Esophagus muscularis mucosa (tissue), 4 donors: ENCODE results near the gene HCST. TPM values are rescaled to one million over a fixed set of nuclear protein-coding genes. Genes with fewer than 3 reads are reported as not detected.

Experiments used
- DNase-seq: peaks from one replicate; pipeline ENCODE4 v3.0.0-alpha.2; 2017; ENCODE audit errors: extremely low spot score
- H3K27ac ChIP-seq, 4 donors: fragments of 200-600 bp; sonication (generic); replicated peaks in 1 of 4; 1 replicate in 3 of 4; 2 replicates in 1 of 4; pipeline ENCODE4 v1.5.1; 2016 to 2019; ENCODE audit warnings: mild to moderate bottlenecking in 1 of 4
- H3K27me3 ChIP-seq, 4 donors: fragments of 200-600 bp; sonication (generic); one replicate each; pipeline versions ENCODE4 v1.5.1 to v1.6.0; 2016 to 2019
- H3K36me3 ChIP-seq, 4 donors: fragments of 200-600 bp; sonication (generic); one replicate each; pipeline ENCODE4 v1.5.1; 2016 to 2019
- H3K4me1 ChIP-seq, 4 donors: fragments of 200-600 bp; sonication (generic); one replicate each; pipeline ENCODE4 v1.5.1; 2016 to 2019
- H3K4me3 ChIP-seq, 4 donors: fragments of 200-600 bp; sonication (generic); 1 replicate in 2 of 4; 2 replicates in 2 of 4; pipeline ENCODE4 v1.5.1; 2016 to 2019; ENCODE audit warnings: mild to moderate bottlenecking in 4 of 4, moderate library complexity in 1 of 4
- H3K9me3 ChIP-seq, 4 donors: fragments of 200-600 bp; sonication (generic); 1 replicate in 3 of 4; 2 replicates in 1 of 4; pipeline ENCODE4 v1.5.1; 2016 to 2019
- EP300 ChIP-seq: sonication (generic); formaldehyde crosslinking; IDR thresholded peaks from one replicate; pipeline ENCODE4 v1.6.1; 2017; ENCODE audit warnings: antibody characterized with exemption
- POLR2A ChIP-seq: fragments of 450-650 bp; IDR thresholded peaks from one replicate; pipeline ENCODE4 v1.6.1; 2017; ENCODE audit warnings: antibody characterized with exemption, moderate library complexity, mild to moderate bottlenecking, low read depth
- POLR2AphosphoS5 ChIP-seq, 2 donors: sonication (generic); formaldehyde crosslinking; IDR thresholded peaks; one replicate each; pipeline ENCODE4 v1.6.1; 2017; ENCODE audit warnings: antibody characterized with exemption in 2 of 2
- WGBS: methylation state at CpG from one replicate; pipeline ENCODE4 v1.1.5; 2018; 5-methylcytosine and 5-hydroxymethylcytosine counted together
- intact Hi-C: fragments of 100-400 bp; cut with DNase I; formaldehyde crosslinking; loops from one replicate; pipeline ENCODE4 v1.15.1; 2023
- total RNA-seq, 4 donors: library from RNA; depleted of rRNA; stranded (reverse); fragments of >200 nt; gene quantifications; one replicate each; pipeline versions ENCODE4 v1.1.0 to v1.2.1, GENCODE V29; 2016
- TF ChIP-seq, protein P1 (sequence below), 3 experiments: fragments of 200-600 bp in 2 of 3; fragments of 450-650 bp in 1 of 3; sonication (generic) in 2 of 3; IDR thresholded peaks; one replicate each; pipeline ENCODE4 v1.5.1; 2017 to 2019; ENCODE audit warnings: antibody characterized with exemption in 3 of 3, mild to moderate bottlenecking in 2 of 3, moderate library complexity in 1 of 3

The HCST gene
- total RNA-seq, 4 donors from 2014 or later = 3.7 to 14.6 TPM; not detected in 2

DNA sequence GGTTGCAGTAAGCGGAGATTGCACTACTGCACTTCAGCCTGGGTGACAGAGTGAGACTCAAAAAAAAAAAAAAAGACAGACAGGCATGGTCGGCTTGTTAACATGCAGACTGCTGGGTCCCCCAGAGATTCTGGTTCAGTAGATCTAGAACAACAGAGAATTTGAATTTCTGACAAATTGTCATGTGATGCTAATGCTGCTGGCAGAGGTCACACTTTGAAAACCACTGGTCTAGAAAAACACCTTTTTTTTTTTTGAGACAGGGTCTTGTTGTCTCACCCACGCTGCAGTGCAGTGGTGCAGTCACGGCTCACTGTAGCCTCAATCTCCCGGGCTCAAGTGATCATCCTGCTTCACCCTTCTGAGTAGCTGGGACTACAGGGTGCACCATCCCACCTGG lies 26.2 kb downstream of the HCST start:
- Histone ChIP-seq H3K36me3 (no peaks in the 10 kb centered on the region), H3K4me1 (peaks cover 4 to 15% (median 11%) of the 10 kb centered on the region in 4 donors), H3K9me3 (peaks cover 0 to 5% (median 0%) of the 10 kb centered on the region in 4 donors), H3K4me3 (no peak overlapping the region), H3K27ac (no peak overlapping the region), H3K27me3 (peaks cover 0 to 7% (median 0%) of the 10 kb centered on the region in 4 donors)
- 89% methylated on average over 5 of the region's 5 CpGs for WGBS
- DNase-seq = no peak
- intact Hi-C loops = loop anchor here (5.0 kb wide), 1 partner anchor 166 kb away; no protein-coding TSS in a partner anchor
- TF ChIP-seq, protein P1, sequence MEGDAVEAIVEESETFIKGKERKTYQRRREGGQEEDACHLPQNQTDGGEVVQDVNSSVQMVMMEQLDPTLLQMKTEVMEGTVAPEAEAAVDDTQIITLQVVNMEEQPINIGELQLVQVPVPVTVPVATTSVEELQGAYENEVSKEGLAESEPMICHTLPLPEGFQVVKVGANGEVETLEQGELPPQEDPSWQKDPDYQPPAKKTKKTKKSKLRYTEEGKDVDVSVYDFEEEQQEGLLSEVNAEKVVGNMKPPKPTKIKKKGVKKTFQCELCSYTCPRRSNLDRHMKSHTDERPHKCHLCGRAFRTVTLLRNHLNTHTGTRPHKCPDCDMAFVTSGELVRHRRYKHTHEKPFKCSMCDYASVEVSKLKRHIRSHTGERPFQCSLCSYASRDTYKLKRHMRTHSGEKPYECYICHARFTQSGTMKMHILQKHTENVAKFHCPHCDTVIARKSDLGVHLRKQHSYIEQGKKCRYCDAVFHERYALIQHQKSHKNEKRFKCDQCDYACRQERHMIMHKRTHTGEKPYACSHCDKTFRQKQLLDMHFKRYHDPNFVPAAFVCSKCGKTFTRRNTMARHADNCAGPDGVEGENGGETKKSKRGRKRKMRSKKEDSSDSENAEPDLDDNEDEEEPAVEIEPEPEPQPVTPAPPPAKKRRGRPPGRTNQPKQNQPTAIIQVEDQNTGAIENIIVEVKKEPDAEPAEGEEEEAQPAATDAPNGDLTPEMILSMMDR (IDR thresholded peaks at IDR 0.05) = no peak
- TF ChIP-seq EP300 = no peak
- TF ChIP-seq POLR2A = no peak
- no peak for TF ChIP-seq POLR2AphosphoS5 (IDR thresholded peaks at IDR 0.05)

- TF ChIP-seq POLR2A (no peak), POLR2AphosphoS5 (IDR thresholded peaks at IDR 0.05) (no peak), EP300 (no peak)
- TF ChIP-seq, protein P1 (IDR thresholded peaks at IDR 0.05) = no peak
- DNase-seq = no peak
- Histone ChIP-seq H3K4me1 (peaks cover 4 to 15% (median 11%) of the 10 kb centered on the region in 4 donors), H3K9me3 (peaks cover 0 to 5% (median 0%) of the 10 kb centered on the region in 4 donors), H3K27ac (peak overlapping the region in 1 of 4 donors; percentile 10), H3K27me3 (peaks cover 0 to 7% (median 0%) of the 10 kb centered on the region in 4 donors), H3K36me3 (no peaks in the 10 kb centered on the region), H3K4me3 (no peak overlapping the region)
- 56% methylated on average over 2 of the region's 2 CpGs for WGBS
- intact Hi-C loops = loop anchor here (5.0 kb wide), 3 partner anchors 33 to 238 kb away; no protein-coding TSS in a partner anchor
Observed at GRCh38 chr19:35929876-35930275, 27.5 kb downstream of the HCST start.

DNA sequence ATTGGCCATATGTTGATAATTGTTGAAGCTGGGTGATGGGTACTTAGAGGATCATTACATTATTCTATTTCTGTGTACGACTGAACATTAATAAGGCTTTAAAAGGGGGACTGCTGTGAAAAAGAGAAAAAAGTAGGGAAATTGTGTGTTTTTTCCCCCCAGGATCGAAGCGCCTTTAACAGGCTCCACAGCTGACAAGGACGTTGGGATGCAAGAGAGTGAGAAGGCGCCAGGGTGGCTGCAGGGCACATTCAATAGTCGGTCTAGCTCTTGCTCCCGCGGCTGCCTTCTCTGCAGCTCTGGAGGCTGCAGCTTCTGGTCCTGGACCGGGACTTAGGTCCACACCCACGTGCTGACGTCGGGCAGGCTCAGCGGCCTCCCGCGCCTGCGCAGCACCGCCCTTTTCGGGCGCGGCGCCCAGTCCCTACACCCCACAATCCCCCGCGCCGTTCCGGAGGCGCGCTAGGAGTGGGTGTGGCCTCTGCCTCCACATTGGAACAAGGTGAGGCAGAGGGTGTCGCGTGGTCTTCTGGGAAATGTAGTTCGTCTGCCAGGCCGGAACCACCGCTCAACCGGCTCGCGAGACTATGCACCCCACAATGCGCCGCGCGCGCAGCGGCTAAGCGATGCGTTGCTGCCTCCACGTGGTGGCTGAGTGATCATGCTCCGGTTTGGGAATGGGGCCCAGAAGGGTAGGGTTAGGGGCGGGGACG lies 29.0 kb downstream of the HCST start:
- TF ChIP-seq POLR2A (no peak), POLR2AphosphoS5 (IDR thresholded peaks at IDR 0.05) (peak; percentile 97 to 100), EP300 (no peak)
- TF ChIP-seq, protein P1 (IDR thresholded peaks at IDR 0.05) = peak; percentile 85 to 99 (median 97)
- DNase-seq = peak; percentile 100
- Histone ChIP-seq H3K27ac (peak overlapping the region; percentile 55 to 80 (median 66)), H3K4me1 (peaks cover 13 to 25% (median 22%) of the 10 kb centered on the region in 4 donors), H3K4me3 (peak overlapping the region in 3 of 4 donors; percentile 14 to 24 (median 24)), H3K27me3 (no peaks in the 10 kb centered on the region), H3K36me3 (no peaks in the 10 kb centered on the region), H3K9me3 (no peaks in the 10 kb centered on the region)
- WGBS = under 1% methylated on average over 10 of the region's 47 CpGs
- intact Hi-C loops = loop anchor here (1.0 to 5.0 kb wide), 3 partner anchors 34 to 239 kb away; no protein-coding TSS in a partner anchor

DNA sequence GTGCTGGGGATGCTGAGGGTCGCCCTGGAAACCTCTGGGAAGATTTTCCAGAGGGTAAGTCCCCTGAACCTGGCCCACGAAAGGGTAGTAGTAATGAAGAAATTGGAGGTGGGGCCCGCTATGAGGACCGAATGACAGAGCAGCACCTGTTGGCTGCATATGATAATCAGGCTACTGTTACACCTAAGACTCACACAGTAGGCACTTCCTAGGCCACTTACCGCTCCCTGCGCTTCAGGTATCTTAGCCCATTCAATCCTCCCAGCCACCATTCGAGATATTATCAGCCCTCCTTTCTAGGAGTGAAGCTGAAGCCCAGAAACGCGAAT lies 29.5 kb downstream of the HCST start:
- Histone ChIP-seq H3K4me3 (peak overlapping the region in 2 of 4 donors; percentile 10 to 24), H3K27me3 (no peaks in the 10 kb centered on the region), H3K27ac (no peak overlapping the region), H3K4me1 (peaks cover 15 to 30% (median 26%) of the 10 kb centered on the region in 4 donors), H3K36me3 (no peaks in the 10 kb centered on the region), H3K9me3 (no peaks in the 10 kb centered on the region)
- TF ChIP-seq, protein P1 (IDR thresholded peaks at IDR 0.05) = no peak
- TF ChIP-seq POLR2A (no peak), POLR2AphosphoS5 (IDR thresholded peaks at IDR 0.05) (no peak), EP300 (no peak)
- intact Hi-C loops = loop anchor here (1.0 to 5.0 kb wide), 3 partner anchors 35 to 240 kb away; no protein-coding TSS in a partner anchor
- WGBS = 7% methylated on average over 8 of the region's 9 CpGs
- DNase-seq = no peak
